ENCODE results near the gene HS6ST1.

DNA sequence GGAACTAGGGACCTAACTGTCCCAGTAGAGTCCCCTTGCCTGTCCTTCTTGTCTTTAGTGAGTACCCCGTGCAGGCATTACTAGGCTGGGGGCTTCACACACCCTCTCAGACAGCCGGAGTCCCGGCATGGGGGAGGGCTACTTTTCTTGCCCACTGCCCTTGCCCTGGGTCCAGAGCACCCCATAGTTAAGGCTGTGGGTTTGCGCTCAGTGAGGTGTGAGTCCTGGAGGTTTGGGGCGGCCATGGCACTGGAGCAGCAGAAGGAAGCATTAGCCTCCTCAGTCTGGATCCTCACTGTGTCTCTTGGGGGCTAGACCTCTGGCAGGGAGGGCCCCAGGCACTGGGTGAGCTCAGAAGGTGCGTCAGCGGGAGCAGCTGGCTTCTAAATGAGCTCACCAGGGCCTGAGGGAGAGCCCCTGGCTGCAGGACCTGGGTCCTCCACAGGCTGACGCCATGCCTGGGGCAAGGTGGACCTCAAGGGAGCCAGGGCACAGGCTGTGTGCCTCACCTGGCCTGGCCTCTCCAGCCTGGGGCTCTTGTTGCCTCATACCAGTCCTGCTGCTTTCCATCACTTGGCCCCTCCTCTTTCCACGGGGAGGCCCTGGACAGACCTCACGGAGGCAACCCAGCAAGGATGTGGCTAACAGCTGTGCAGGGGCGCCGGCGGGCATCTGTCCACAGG, 27.4 kb downstream of the HS6ST1 start:
- TF ChIP-seq, protein P1, sequence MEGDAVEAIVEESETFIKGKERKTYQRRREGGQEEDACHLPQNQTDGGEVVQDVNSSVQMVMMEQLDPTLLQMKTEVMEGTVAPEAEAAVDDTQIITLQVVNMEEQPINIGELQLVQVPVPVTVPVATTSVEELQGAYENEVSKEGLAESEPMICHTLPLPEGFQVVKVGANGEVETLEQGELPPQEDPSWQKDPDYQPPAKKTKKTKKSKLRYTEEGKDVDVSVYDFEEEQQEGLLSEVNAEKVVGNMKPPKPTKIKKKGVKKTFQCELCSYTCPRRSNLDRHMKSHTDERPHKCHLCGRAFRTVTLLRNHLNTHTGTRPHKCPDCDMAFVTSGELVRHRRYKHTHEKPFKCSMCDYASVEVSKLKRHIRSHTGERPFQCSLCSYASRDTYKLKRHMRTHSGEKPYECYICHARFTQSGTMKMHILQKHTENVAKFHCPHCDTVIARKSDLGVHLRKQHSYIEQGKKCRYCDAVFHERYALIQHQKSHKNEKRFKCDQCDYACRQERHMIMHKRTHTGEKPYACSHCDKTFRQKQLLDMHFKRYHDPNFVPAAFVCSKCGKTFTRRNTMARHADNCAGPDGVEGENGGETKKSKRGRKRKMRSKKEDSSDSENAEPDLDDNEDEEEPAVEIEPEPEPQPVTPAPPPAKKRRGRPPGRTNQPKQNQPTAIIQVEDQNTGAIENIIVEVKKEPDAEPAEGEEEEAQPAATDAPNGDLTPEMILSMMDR (IDR thresholded peaks at IDR 0.05 in 4 of 5, conservative IDR thresholded peaks at IDR 0.05 in 1 of 5) = no peak
- no peak for TF ChIP-seq POLR2A (IDR thresholded peaks at IDR 0.05)
